Suppressor macrophage (primary cell): ENCODE measurements around the gene CDC42SE2.

ENCODE experiments used
- DNase-seq, 4 experiments: peaks; one replicate each; pipeline ENCODE4 v3.0.0-alpha.2; 2020 to 2022

CDC42SE2 gene

DNA sequence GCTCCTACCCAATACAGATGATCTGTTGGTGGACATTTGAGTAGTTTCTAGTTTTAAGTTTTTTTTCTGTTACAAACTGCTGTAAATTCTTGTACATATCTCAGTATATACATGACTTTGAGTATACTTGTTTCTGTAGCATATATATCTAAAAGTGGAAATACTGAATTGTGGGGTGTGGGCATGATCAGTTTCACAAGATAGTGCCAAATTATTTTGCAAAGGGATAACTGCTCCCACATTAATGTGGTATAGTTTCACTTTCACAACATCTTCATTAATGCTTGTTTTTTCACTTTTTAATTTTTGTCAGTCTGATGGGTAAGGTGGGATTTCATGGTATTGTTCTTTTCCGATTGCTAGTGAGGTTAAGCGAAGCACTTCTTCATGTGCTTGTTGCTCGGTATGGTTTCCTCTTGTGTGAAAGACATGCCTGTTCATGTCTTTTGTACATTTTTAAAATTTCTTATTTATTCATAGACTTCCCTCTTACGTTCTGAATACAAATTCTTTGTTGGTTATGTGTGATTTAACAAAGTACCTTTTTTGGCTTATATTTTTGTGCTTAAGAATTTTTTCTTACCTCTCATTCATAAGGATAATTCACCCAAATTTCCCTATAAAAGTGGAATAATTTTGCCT lies 103.5 kb downstream of the CDC42SE2 start:
- DNase-seq = no peak

GRCh38 chr5:131368866-131369265 lies 105.0 kb downstream of the CDC42SE2 start:
- no peak for DNase-seq

- DNase-seq = no peak
Measured at GRCh38 chr5:131369558-131369957, 105.7 kb downstream of the CDC42SE2 start.

GRCh38 chr5:131371835-131372234 lies 108.0 kb downstream of the CDC42SE2 start:
- DNase-seq = no peak

DNA sequence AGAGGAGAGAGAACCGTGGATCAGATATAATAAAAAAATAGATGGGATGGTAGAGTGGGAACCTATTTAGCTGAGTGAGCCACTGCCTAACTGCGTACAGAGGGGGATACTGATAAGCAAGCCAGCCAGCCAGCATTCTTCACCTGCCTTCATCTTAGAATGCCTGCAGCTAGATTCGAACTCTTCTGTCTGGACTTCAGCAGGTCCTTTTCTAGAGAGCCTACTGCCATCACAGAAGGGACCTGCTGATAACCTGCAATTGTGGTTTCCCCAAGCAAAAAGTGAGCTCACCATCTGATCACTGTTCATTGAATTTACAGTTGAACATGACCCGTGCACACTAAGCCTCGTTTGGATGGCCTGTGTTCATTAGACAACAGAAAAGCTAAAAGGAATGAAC lies 109.4 kb downstream of the CDC42SE2 start:
- no peak for DNase-seq

GRCh38 chr5:131375351-131375750 lies 111.5 kb downstream of the CDC42SE2 start:
- DNase-seq = no peak

GRCh38 chr5:131377346-131377745 lies 113.5 kb downstream of the CDC42SE2 start:
- no peak for DNase-seq

DNA sequence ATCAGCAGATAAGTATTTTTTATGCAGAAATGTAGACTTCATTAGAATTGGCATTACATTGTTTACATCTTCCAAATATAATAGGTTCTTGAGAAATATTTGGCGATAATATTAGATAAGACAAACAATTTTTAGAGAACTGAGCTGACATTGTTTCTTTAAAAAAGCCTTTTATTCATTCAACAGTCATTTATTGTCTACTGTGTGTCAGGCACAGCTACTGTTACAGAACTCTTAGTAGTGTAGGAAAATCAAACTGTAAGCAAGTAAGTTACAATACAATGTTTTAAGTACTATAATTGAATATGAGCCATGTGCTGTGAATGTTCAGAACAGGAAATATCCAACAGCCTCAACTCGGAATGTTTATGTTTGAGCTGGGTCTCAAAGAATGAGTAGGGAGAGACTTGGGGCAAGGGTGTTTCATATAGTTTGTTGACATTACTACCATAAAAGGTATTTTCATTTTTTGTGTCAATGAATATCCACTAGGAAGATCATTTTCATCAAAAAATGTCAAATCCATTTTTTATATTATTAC lies 114.0 kb downstream of the CDC42SE2 start:
- no peak for DNase-seq

DNA sequence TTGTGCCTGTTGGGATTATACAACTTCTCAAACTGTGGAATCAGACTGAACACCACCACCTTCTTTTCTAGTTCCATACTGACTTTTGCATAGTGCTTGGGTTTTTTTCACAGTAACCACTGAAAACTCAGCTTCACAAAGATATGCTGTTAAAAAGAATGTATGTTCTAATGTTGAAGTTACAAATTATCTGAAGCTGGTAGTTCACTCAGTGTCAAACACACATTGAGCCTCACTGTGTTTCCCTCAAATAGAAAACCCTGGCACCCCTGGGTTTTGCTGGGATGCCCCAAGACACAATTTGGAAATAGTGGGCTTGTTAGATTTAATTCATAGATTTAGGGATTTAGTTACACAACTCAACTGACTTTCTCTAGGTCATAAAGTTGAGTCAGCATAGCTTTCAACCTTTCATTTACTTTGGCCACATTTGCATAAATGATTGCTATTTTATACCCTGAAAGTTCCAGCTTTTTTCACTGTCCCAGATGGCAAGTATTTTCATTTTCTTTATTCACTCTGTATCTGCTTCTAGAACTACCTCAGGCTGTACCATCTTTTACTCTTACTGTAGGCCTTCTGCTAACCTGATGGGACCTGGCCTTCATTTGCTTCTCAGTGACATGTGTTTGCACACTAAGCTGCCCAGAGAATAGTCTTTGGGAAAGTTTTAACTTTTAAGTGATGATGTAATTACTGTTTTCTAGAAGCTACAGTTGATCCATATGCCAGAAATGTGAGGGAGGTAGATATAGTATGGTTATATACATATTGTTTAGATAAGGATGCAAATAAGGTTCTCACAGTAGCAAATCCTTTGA lies 115.1 kb downstream of the CDC42SE2 start:
- peak in 3 of 4 experiments; percentile 5 to 44 (median 19) for DNase-seq

GRCh38 chr5:131379723-131380122 lies 115.9 kb downstream of the CDC42SE2 start:
- DNase-seq = peak; percentile 74 to 94 (median 84)

DNA sequence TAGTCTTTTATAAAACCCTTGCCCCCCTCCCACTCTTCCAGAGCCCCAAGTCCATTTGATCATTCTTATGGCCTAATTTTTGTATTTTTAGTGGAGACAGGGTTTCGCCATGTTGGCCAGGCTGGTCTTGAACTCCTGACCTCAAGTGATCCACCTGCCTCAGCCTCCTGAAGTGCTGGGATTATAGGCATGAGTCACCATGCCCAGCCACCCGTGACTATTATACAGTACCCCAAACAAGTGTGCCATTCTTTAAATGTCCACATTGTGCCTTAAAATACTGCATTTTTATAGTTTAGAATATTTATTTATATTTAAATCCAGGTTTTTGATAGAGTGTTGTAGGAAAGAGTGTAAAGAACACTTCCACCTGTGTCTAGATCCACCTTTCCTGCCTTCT lies 116.4 kb downstream of the CDC42SE2 start:
- peak in 3 of 4 experiments; percentile 10 to 12 (median 12) for DNase-seq

GRCh38 chr5:131381021-131381420 lies 117.2 kb downstream of the CDC42SE2 start:
- DNase-seq = peak; percentile 6 to 69 (median 55)

DNA sequence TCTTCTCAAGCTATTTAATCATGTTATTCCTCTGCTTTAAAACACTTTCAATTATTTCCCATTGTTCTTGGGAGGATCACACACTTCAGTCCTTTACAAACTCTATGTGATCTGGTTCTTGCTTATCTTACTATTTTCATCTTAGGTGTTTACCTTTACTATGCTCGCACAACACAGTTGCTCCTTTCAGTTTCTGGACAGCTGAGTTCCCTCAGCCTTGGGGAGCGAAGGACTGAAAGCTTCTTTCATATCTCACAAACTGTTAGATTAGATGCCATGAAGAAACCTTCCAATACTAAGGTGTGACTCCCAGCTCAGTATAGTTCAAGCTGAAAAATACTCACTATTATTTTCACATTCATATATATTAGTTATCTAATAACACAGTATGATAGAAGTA lies 117.9 kb downstream of the CDC42SE2 start:
- no peak for DNase-seq

- peak; percentile 39 to 77 (median 70) for DNase-seq
Measured at GRCh38 chr5:131382407-131383395, 118.8 kb downstream of the CDC42SE2 start.

DNA sequence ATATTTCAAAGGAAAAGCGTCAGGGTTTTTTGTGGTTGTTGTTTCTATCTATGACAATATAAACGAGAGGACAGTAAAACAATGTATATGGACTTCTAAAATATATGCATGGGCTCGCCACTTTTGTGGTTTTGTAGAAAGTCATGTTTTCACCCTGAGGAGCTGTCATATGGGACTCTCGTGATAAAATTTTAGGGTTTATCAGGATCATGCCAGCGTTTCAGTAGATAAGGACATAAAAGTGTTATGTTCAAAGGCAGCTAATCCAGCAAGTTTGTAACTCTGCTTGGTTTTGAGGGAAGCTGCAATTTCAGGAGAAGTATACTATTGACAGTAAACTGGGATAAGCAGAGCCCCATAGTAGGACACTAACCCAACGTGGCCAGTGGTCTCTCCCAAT lies 120.3 kb downstream of the CDC42SE2 start:
- no peak for DNase-seq

DNA sequence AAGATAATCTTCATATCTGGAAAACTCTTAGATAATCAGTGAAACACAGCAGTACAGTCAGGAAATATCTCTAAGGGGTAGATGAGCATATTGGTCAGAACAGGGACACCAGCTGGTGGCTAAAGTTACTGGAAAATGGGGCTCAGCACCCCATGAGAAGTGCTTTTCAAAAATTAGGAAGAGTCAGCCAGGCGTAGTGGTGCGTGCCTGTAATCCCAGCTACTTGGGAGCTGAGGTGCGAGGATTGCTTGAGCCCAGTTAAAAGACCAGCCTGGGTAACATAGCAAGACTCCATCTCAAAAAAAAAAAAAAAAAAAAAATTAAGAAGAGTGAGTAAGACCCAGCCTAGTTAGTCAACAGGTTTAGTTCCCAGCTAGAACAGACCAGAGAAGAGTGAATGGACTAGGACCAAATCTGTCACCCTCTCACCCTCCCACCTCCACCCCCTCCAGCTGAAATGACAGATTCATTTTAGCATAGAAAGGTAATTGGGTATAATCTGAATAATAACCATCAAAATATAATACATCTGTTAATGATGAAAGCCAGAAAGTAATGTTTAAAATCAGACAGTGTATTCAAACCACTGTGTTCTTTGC lies 120.9 kb downstream of the CDC42SE2 start:
- no peak for DNase-seq

GRCh38 chr5:131386124-131386523 lies 122.3 kb downstream of the CDC42SE2 start:
- DNase-seq = no peak

DNA sequence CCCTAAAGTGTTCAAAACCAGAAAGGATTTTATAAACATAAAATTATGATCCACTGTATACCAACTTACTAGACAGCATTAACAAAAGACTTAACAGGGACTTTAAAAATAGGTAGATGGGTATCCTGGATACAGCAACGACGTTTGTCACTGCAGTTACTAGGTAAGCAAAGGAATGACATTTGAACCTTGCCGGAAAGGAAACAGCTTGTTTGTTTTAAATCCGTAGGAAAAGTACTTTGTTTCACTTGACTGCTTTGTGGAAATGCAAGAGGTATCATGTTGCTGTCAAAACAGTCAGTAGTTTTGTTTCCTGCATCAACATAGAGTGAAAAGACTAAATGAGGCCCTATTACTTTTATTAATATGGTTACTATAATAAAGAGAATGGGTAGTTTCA lies 122.9 kb downstream of the CDC42SE2 start:
- no peak for DNase-seq

GRCh38 chr5:131387255-131387654 lies 123.4 kb downstream of the CDC42SE2 start:
- DNase-seq = no peak

GRCh38 chr5:131389096-131389868 lies 125.4 kb downstream of the CDC42SE2 start:
- DNase-seq = no peak

- no peak for DNase-seq
Measured at GRCh38 chr5:131389869-131390265, 126.0 kb downstream of the CDC42SE2 start.
